LHCN-M2 (cell line): Measurements from ENCODE around the gene TSPEAR. TPM values are rescaled to one million over a fixed set of nuclear protein-coding genes. Genes with fewer than 3 reads are reported as not detected.
"Not testable (repeated sequence)": the region's sequence is repeated elsewhere in the genome, so short reads cannot be mapped to it uniquely, and the experiment has no call there.

Experiments
- DNase-seq: peaks from one replicate; pipeline ENCODE4 v3.0.0-alpha.2; 2012; ENCODE audit warnings: low read depth
- total RNA-seq: library from RNA; depleted of rRNA; stranded (reverse); fragments of >200 nt; gene quantifications from 2 replicates; pipeline ENCODE4 v1.2.3, GENCODE V29; 2014

Gene TSPEAR
- total RNA-seq, 1 experiment from 2014 or later = not detected

GRCh38 chr21:44508711-44509445 is 202.5 kb downstream of the TSPEAR start:
- no peak for DNase-seq

GRCh38 chr21:44508426-44508710 is 203.0 kb downstream of the TSPEAR start:
- no peak for DNase-seq

- DNase-seq = no peak
Measured at GRCh38 chr21:44507673-44508425, 203.5 kb downstream of the TSPEAR start.

- DNase-seq = no peak
Measured at GRCh38 chr21:44506279-44507255, 204.8 kb downstream of the TSPEAR start.

GRCh38 chr21:44505673-44506278 is 205.6 kb downstream of the TSPEAR start:
- no peak for DNase-seq

- no peak for DNase-seq
Measured at GRCh38 chr21:44503901-44504399, 207.4 kb downstream of the TSPEAR start.

- not testable (repeated sequence) for DNase-seq
Measured at GRCh38 chr21:44503006-44503889, 208.1 kb downstream of the TSPEAR start.

- no peak for DNase-seq
Measured at GRCh38 chr21:44502171-44502958, 209.0 kb downstream of the TSPEAR start.

- DNase-seq = no peak
Measured at GRCh38 chr21:44500111-44500510, 211.3 kb downstream of the TSPEAR start.

- no peak for DNase-seq
Measured at GRCh38 chr21:44499631-44500030, 211.7 kb downstream of the TSPEAR start.

GRCh38 chr21:44499211-44499560 is 212.2 kb downstream of the TSPEAR start:
- DNase-seq = no peak

GRCh38 chr21:44498280-44499210 is 212.8 kb downstream of the TSPEAR start:
- no peak for DNase-seq

GRCh38 chr21:44497703-44498126 is 213.7 kb downstream of the TSPEAR start:
- no peak for DNase-seq

GRCh38 chr21:44496564-44497550 is 214.5 kb downstream of the TSPEAR start:
- no peak for DNase-seq

- no peak for DNase-seq
Measured at GRCh38 chr21:44495611-44496563, 215.5 kb downstream of the TSPEAR start.

GRCh38 chr21:44494956-44495355 is 216.4 kb downstream of the TSPEAR start:
- no peak for DNase-seq
